SK-N-MC (cell line): ENCODE data around the gene NOS1AP.

Experiments
- DNase-seq: peaks from one replicate; pipeline ENCODE4 v3.0.0-alpha.2; 2011; ENCODE audit warnings: low read depth, low spot score
- H3K27ac ChIP-seq: fragments of 200-600 bp; sonication (generic); 2 replicates; pipeline ENCODE4 v1.5.1; 2016; ENCODE audit warnings: mixed run types
- H3K36me3 ChIP-seq: fragments of 200-600 bp; sonication (generic); 2 replicates; pipeline ENCODE4 v1.6.1; 2017; ENCODE audit warnings: antibody characterized with exemption, low read length, mixed read lengths; ENCODE audit not compliant: insufficient read depth
- H3K4me3 ChIP-seq: fragments of 200-600 bp; sonication (generic); 2 replicates; pipeline ENCODE4 v1.5.1; 2016
- H3K9ac ChIP-seq: fragments of 200-600 bp; sonication (generic); 2 replicates; pipeline ENCODE4 v1.8.0; 2017; ENCODE audit warnings: mixed run types, mixed read lengths; ENCODE audit not compliant: insufficient read length
- H3K9me3 ChIP-seq: fragments of 200-600 bp; sonication (generic); 2 replicates; pipeline ENCODE4 v1.6.1; 2017; ENCODE audit warnings: low read depth, mild to moderate bottlenecking, antibody characterized with exemption, low read length, moderate library complexity, mixed read lengths
- EZH2 ChIP-seq: fragments of 200-600 bp; sonication (generic); IDR thresholded peaks from one replicate; pipeline ENCODE4 v1.6.1; 2017; ENCODE audit warnings: antibody characterized with exemption
- FOXP2 ChIP-seq: optimal IDR thresholded peaks from 2 replicates; pipeline ENCODE3; 2011; ENCODE audit warnings: mild to moderate bottlenecking, moderate library complexity; ENCODE audit not compliant: insufficient read depth; ENCODE audit errors: extremely low read length, control extremely low read depth
- POLR2AphosphoS5 ChIP-seq: IDR thresholded peaks from 2 replicates; pipeline ENCODE4 v1.6.1; 2012; ENCODE audit warnings: mild to moderate bottlenecking, low read depth, low read length, borderline replicate concordance

The NOS1AP gene

GRCh38 chr1:162367772-162368171 lies 298.3 kb downstream of the NOS1AP start:
- no peak overlapping the region for H3K27ac ChIP-seq
- no peak overlapping the region for H3K9ac ChIP-seq
- DNase-seq = no peak
- no peak overlapping the region for H3K4me3 ChIP-seq
- H3K36me3 ChIP-seq = peaks cover 8% of the 10 kb centered on the region; the same call in 1 of the 2 replicates
- TF ChIP-seq EZH2 (no peak), POLR2AphosphoS5 (no peak)
- H3K9me3 ChIP-seq = no peaks in the 10 kb centered on the region

- no peak for DNase-seq
- TF ChIP-seq POLR2AphosphoS5 = no peak
- no peak for TF ChIP-seq FOXP2
- TF ChIP-seq EZH2 = no peak
- Histone ChIP-seq H3K27ac (no peak overlapping the region), H3K36me3 (peaks cover 8% of the 10 kb centered on the region; the same call in 1 of the 2 replicates), H3K9me3 (no peaks in the 10 kb centered on the region), H3K9ac (no peak overlapping the region), H3K4me3 (no peak overlapping the region)
Observed at GRCh38 chr1:162368451-162368850, 299.0 kb downstream of the NOS1AP start.

- TF ChIP-seq FOXP2 = no peak
- Histone ChIP-seq H3K9ac (no peak overlapping the region), H3K27ac (no peak overlapping the region), H3K36me3 (peaks cover 8% of the 10 kb centered on the region; the same call in 1 of the 2 replicates), H3K9me3 (no peaks in the 10 kb centered on the region), H3K4me3 (no peak overlapping the region)
- DNase-seq = no peak
Observed at GRCh38 chr1:162369571-162369970, 300.1 kb downstream of the NOS1AP start.

GRCh38 chr1:162370161-162370560 lies 300.7 kb downstream of the NOS1AP start:
- H3K9ac ChIP-seq = no peak overlapping the region
- peaks cover 8% of the 10 kb centered on the region; the same call in 1 of the 2 replicates for H3K36me3 ChIP-seq
- no peak for DNase-seq
- H3K9me3 ChIP-seq = no peaks in the 10 kb centered on the region
- no peak overlapping the region for H3K4me3 ChIP-seq
- no peak overlapping the region for H3K27ac ChIP-seq
- no peak for TF ChIP-seq FOXP2
- no peak for TF ChIP-seq POLR2AphosphoS5
- TF ChIP-seq EZH2 = no peak

- H3K36me3 ChIP-seq = peaks cover 8% of the 10 kb centered on the region; the same call in 1 of the 2 replicates
- H3K27ac ChIP-seq = no peak overlapping the region
- no peak overlapping the region for H3K9ac ChIP-seq
- TF ChIP-seq EZH2 = no peak
- no peak for TF ChIP-seq FOXP2
- TF ChIP-seq POLR2AphosphoS5 = no peak
- no peak overlapping the region for H3K4me3 ChIP-seq
- H3K9me3 ChIP-seq = no peaks in the 10 kb centered on the region
- DNase-seq = no peak
Observed at GRCh38 chr1:162370721-162371120, 301.2 kb downstream of the NOS1AP start.

GRCh38 chr1:162371611-162372010 lies 302.1 kb downstream of the NOS1AP start:
- Histone ChIP-seq H3K9me3 (no peaks in the 10 kb centered on the region), H3K27ac (no peak overlapping the region), H3K36me3 (peaks cover 8% of the 10 kb centered on the region; the same call in 1 of the 2 replicates), H3K9ac (no peak overlapping the region), H3K4me3 (no peak overlapping the region)
- TF ChIP-seq POLR2AphosphoS5 (no peak), EZH2 (no peak), FOXP2 (no peak)
- DNase-seq = no peak

- no peak overlapping the region for H3K9ac ChIP-seq
- H3K9me3 ChIP-seq = no peaks in the 10 kb centered on the region
- no peak for TF ChIP-seq FOXP2
- no peak for TF ChIP-seq EZH2
- TF ChIP-seq POLR2AphosphoS5 = no peak
- no peak for DNase-seq
- H3K27ac ChIP-seq = no peak overlapping the region
- H3K4me3 ChIP-seq = no peak overlapping the region
- peaks cover 4% of the 10 kb centered on the region; the same call in 1 of the 2 replicates for H3K36me3 ChIP-seq
Observed at GRCh38 chr1:162372159-162373071, 302.9 kb downstream of the NOS1AP start.

GRCh38 chr1:162373072-162373427 lies 303.6 kb downstream of the NOS1AP start:
- no peak overlapping the region for H3K4me3 ChIP-seq
- H3K9me3 ChIP-seq = no peaks in the 10 kb centered on the region
- no peak for DNase-seq
- no peak overlapping the region for H3K9ac ChIP-seq
- H3K36me3 ChIP-seq = peaks cover 3% of the 10 kb centered on the region; the same call in 1 of the 2 replicates
- no peak overlapping the region for H3K27ac ChIP-seq
- no peak for TF ChIP-seq POLR2AphosphoS5
- no peak for TF ChIP-seq EZH2
- no peak for TF ChIP-seq FOXP2
